Measurements from ENCODE around the gene AGPS.

GRCh38 chr2:177343773-177344172, 48.8 kb upstream of the AGPS start:
- no peak for TF ChIP-seq CTCF (conservative IDR thresholded peaks at IDR 0.05; ENCODE audit: low read length)
- no peak for TF ChIP-seq EZH2phosphoT487 (IDR thresholded peaks at IDR 0.05; ENCODE audit: borderline replicate concordance, low read depth, low read length)
